ENCODE data around the gene CAMK1D.
A peak's percentile ranks its signal among the peaks of the same experiment; 100 is the strongest.

Gene CAMK1D

DNA sequence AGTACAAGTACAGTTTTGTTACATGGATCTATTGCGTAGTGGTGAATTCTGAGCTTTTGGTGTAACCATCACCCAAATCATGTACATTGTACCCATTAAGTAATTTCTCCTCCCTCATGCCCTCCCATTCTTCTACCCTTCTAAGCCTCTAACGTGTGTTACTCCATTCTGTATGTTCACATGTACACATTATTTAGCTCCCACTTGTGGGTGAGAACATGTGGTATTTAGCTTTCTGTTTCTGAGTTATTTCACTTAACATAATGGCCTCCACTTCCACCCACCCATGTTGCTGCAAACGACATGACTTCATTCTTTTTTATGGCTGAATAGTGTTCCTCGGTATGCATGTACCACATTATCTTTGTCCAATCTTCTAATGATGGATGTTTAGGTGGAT lies 251.3 kb downstream of the CAMK1D start:
- intact Hi-C loops (cut with DNase I; ENCODE audit: low total_unique reads), result no loop called here
- Histone ChIP-seq H3K4me1 (peaks cover 0 to 9% (median 5%) of the 10 kb centered on the region in 4 donors), H3K4me3 (no peak overlapping the region), H3K27me3 (no peaks in the 10 kb centered on the region), H3K9me3 (peaks cover 0 to 2% (median 0%) of the 10 kb centered on the region in 3 donors), H3K27ac (no peak overlapping the region), H3K36me3 (no peaks in the 10 kb centered on the region)
- TF ChIP-seq, protein P1, sequence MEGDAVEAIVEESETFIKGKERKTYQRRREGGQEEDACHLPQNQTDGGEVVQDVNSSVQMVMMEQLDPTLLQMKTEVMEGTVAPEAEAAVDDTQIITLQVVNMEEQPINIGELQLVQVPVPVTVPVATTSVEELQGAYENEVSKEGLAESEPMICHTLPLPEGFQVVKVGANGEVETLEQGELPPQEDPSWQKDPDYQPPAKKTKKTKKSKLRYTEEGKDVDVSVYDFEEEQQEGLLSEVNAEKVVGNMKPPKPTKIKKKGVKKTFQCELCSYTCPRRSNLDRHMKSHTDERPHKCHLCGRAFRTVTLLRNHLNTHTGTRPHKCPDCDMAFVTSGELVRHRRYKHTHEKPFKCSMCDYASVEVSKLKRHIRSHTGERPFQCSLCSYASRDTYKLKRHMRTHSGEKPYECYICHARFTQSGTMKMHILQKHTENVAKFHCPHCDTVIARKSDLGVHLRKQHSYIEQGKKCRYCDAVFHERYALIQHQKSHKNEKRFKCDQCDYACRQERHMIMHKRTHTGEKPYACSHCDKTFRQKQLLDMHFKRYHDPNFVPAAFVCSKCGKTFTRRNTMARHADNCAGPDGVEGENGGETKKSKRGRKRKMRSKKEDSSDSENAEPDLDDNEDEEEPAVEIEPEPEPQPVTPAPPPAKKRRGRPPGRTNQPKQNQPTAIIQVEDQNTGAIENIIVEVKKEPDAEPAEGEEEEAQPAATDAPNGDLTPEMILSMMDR (IDR thresholded peaks at IDR 0.05), result no peak
- DNase-seq, result no peak

DNA sequence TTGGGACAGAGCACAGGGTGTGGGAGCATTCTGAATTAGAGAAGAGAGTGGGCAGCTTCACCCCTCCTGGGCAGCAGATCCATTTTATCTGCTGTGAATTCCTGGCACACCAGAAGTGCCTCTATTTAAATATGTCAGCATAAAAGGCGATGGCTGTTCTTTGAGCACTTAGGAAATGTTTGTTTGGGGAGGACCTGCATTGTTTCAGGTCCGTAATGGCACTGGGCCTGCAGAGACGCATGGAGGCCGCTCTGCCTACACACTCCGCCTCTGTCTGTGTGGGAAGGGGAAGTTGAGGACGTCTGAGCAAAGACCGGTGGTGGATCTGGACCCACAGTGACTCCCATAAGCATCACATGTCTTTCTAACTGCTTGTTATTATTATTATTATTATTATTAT lies 253.2 kb downstream of the CAMK1D start:
- Histone ChIP-seq H3K9me3 (no peaks in the 10 kb centered on the region), H3K27ac (no peak overlapping the region), H3K36me3 (no peaks in the 10 kb centered on the region), H3K4me1 (peaks cover 0 to 16% (median 13%) of the 10 kb centered on the region in 4 donors), H3K27me3 (no peaks in the 10 kb centered on the region), H3K4me3 (no peak overlapping the region)
- intact Hi-C loops (cut with DNase I; ENCODE audit: low total_unique reads), result no loop called here
- no peak for DNase-seq
- TF ChIP-seq, protein P1 (IDR thresholded peaks at IDR 0.05), result no peak

DNA sequence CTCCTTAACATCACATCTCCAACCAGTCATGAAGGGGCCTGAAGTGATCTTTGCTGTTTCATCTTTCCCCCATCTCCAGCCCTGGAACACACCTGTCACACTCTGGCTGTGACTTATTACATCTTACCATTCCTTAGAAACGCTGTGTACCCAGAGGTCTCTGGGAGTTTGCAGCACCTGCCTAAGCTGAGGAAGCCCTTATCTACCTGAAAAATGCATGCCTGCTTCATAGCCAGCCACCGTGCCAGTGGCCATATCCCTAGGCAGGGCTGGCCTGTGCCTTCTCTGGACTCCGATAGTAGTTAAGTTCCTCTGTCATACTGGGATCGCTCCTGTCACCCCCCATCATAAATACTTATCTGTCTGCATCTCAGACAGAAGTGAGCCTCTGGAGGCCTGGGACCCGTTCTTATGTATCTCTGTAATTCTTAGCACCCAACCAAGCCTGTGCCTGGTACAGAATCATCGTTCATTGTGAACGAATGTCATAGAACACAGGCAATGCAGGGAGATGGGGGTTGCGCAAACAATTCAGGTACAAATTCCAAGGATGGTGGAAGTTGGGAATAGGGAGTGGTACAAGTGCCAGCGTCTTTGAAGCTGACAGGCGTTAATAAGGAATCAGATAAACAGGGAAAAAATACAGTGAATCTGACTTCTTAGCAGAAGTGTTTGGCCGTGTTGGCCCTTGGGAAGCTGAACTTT lies 254.6 kb downstream of the CAMK1D start:
- no peak overlapping the region for H3K27ac ChIP-seq
- no peaks in the 10 kb centered on the region for H3K36me3 ChIP-seq
- intact Hi-C loops (cut with DNase I; ENCODE audit: low total_unique reads), result no loop called here

DNA sequence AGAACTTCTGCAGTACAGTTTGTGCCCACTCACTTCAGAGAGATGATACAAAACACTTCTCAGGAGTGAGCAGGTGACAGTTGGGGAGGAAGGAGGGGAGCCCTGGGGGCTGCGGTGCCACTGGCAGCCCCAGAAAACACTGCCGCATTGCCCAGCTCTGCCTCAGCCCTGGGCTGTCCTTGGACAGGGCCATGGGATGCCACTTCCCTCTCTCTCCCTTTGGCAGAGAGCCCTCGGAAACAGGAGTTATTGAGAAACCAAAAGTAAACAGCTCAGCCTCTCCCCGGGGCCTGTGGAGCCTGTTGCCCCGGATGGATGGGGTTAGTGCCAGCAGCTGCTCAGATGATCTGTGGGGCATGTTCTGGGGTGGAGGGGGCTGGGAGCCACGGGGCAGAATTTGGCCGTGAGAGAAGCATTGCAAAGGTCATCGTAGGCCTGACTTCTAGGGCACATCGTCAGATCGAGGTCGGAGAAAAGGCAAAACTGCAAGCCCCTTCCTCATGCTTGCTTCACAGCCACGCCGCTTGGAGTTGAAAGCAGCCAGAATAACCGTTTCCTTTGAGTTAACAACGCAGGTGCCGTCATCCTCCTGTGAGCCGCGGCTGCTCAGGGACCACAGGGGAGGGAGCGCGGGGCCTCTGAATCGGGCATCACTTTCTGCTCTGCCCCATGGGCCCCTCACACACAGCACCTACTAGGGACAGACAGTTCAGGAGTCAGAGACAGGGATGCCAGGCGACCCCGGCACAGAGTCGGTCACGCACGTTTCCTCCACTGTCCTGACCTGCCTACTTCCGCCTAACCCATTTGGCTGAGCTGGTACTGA lies 256.4 kb downstream of the CAMK1D start:
- Histone ChIP-seq H3K27ac (peak overlapping the region; percentile 50 to 60), H3K9me3 (no peaks in the 10 kb centered on the region), H3K4me3 (peak overlapping the region; percentile 24 to 40), H3K27me3 (no peaks in the 10 kb centered on the region), H3K4me1 (peaks cover 0 to 16% (median 13%) of the 10 kb centered on the region in 4 donors), H3K36me3 (no peaks in the 10 kb centered on the region)
- peak; percentile 83 to 91 for DNase-seq
- TF ChIP-seq, protein P1 (IDR thresholded peaks at IDR 0.05), result no peak
- intact Hi-C loops (cut with DNase I; ENCODE audit: low total_unique reads), result no loop called here

More for the DNA sequence above, 254.6 kb downstream of the CAMK1D start:
- Histone ChIP-seq H3K27me3 (no peaks in the 10 kb centered on the region), H3K4me1 (peaks cover 0 to 16% (median 13%) of the 10 kb centered on the region in 4 donors), H3K4me3 (no peak overlapping the region), H3K9me3 (no peaks in the 10 kb centered on the region)
- TF ChIP-seq, protein P1 (IDR thresholded peaks at IDR 0.05), result no peak
- DNase-seq, result no peak

DNA sequence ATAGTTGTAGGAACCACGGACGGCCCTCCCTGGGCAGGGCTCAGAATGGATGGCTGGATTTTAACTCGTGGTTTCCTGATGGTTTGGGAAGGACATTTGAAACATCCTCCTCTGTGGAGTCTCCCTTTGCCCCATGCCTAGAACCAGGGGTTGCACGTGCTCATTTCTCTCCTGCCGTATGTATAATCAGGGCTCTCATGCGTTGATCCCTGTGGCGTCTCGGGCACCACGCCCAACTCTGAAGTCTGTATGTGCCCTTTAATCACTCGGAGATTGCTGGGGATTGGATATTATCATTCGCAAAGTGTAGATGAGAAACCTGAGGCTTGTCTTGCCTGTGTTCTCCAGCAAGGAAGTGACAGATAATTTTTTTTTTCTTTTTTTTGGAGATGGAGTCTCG lies 257.1 kb downstream of the CAMK1D start:
- TF ChIP-seq, protein P1 (IDR thresholded peaks at IDR 0.05), result no peak
- Histone ChIP-seq H3K27ac (peak overlapping the region in 1 of 2 donors; percentile 60), H3K4me1 (peaks cover 0 to 16% (median 13%) of the 10 kb centered on the region in 4 donors), H3K9me3 (no peaks in the 10 kb centered on the region), H3K4me3 (no peak overlapping the region), H3K36me3 (no peaks in the 10 kb centered on the region), H3K27me3 (no peaks in the 10 kb centered on the region)
- intact Hi-C loops (cut with DNase I; ENCODE audit: low total_unique reads), result no loop called here
- no peak for DNase-seq
